ENCODE results near the gene MVB12B.

MVB12B gene

DNA sequence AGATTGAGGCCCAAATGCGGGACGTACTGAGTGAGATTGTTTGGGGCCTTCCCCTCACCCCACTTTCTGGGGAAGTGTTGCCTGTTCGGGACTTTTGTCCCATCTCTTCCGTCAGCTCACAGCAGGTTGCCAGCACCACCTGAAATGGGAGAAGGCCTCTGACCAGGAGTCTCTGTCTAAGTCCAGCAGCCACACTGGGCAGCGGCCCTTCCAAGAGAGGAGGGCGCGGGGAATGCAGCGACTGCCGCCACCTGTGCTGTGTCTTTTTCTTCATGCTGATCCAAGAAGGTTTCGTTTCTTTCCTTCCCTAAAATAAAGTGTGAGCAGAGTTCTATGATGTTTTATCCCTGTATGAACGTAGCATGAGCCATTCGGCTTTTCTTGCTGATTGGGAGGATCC, 152.9 kb downstream of the MVB12B start:
- DNase-seq: no peak

DNA sequence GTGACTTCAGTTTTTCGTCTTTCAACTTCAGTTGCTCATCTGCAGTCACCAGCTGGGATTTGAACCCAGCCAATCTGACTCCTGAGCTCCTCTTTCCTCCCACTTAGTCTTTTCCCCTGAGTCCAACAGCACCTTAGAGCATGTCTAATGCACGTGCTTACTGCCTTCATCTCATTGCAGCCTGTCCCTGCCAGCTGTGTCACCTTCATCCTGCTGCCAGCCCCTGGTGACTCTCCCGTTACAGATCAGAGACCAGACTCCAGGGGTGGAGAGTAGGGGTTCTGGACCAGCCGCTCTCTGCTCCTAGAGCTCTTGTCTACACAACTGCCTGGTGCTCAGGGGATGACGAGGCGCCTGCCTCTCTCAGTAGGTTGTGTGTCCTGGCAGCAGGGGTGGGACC, 154.2 kb downstream of the MVB12B start:
- DNase-seq: peak; percentile 48

DNA sequence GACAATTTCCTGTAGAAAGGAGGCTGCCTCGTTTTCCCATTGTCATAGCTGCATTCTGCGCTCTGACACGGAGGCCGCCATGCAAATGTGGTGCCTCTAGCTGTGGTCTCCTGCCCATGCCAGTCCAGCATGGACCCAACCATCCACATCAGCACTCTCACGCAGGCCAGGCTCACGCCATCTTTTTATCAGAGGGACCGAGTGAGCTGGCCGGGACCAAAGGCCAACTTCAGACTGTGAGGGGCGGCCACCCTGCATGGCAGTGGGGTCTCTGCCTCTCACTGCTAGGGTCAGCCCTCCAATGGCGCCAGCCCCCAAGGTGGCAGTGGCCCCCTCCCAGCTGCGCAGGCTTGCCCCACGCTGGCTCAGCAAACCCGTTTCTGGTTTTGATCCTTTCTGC, 155.2 kb downstream of the MVB12B start:
- DNase-seq: no peak

DNA sequence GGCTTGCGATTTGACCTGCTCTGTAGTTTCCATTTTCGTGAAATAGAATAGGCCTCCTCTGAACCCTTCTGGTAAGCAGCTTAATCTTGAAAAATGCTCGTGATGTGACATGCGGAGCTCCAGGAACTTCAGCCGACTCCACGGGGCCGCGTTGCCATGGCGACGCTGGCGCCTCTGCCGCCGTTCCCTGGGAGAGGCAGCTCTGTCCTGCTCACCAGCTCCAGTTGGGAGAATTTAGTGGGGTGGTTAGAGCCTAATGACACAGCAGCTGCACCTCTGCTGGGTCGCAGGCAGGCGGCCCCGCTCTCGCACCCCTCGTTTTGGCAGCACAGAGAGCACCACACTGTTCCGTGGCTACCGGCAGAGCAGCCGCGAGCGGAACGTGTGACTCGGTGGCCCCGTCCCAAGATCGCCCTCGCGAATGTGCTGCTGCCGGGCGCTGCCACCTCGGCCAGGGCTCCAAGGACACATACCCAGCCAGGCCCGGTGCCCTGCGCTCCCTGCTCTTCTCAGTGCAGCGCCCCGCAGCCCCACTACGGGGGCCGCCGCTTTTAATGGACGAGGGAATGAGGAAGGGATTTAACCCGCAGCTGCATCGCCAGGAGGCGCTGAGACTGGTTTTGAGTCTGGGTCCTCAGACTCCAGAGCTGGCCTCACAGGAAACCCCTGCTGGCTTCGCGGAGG, 155.9 kb downstream of the MVB12B start:
- peak; percentile 90 for DNase-seq

DNA sequence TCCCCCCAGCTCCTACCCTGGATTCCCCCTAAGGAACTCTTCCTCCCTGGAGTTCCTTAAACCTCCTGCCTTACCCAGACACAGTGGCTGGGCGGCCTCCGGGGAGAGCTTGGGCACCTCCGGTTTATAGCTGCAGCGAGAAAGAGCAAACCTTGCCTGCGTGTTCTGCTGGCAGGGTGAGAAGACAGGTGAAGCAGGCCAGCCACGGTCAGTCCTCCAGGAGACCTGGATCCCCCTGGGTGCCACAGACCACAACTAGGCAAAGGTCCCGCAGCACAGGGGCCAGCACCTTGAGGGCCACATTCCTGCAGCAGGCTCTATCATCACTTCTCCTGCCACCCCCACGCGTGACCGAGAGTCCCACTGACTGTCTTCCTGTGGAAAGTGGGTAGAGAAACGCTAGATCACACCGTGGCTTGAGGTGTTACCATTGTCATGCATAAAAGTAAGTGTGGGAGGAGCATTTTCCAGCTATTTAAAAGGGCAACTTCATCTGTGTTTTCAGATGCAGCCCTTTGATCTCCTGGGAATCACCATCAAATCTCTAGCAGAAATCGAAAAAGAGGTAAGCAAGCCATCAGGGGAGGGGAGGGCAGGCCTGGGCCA, 156.9 kb downstream of the MVB12B start:
- no peak for DNase-seq

DNA sequence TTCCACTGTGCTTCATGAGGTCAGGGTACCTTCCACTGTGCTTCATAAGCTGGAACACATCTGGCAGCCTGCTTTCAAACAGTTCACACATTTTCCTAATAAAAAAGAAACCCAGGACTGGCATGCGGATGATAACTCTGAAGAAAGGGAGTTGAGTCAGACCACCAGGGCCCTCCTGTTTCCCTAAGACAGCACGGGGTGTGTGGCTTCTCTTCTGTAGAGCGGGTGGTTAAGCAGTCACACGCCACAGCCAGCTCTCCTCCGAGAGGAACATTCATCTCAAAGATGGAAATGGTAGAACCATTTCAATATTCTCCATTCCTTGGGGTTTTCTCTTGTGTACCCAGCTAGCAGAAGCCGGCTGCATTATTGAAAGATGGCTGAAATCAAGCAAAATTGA, 159.0 kb downstream of the MVB12B start:
- DNase-seq: no peak

DNA sequence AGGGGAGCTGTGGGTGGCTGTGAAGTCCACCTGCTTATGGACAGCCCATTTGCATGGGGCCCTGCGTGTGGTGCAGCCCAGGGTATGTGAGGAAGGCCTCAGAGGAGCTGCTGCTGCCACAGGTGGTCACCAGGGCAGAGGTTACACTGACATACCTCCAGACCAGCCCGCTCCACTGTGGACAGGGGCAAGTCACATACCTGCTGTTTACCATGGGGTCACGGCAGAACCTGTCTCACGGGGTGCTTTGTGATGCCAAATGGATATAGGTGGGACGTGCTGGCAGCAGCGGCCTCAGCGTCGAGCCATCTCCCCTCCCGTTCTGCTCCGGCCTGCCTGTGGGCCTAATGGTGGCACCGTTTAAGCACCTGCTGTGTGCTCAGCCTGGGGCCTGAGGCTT, 159.6 kb downstream of the MVB12B start:
- DNase-seq: no peak

DNA sequence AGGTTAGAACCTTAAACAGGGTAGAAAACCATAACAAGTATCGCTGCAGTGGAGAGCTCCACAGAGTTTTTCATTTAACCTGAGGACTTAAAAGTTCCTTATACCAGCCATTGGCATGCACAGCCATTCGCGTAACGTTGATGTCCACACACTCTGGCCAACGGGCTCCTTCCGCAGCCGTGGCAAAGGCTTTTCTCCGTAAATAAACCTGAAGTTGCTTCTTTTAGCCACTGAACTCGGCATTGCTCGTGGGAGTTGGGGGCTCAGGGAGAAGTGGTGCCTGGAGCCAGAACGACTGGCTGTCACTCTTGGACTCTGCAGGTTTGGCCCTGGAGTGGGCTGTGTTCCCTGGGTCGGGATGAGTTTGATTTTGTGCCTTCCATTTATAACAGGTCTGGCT, 161.2 kb downstream of the MVB12B start:
- DNase-seq: no peak

DNA sequence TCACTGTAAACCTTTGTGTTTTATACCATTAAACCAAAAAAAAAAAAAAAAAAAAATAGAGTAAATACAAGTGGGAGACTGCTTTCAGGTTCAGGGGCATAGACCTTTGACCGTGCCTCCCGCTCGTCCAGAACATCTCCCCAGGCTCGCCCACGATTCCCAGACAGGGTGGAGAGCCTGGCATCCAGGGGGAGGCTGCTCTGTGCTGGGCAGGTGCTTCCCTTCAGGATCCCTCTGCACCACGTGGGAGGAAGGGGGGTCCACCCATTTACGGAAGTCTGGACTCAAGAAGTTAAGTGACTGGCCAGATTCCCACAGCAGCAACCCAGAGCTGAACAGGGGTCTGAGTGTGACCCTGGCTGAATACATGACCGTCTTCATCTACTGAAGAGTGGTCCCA, 161.7 kb downstream of the MVB12B start:
- no peak for DNase-seq

DNA sequence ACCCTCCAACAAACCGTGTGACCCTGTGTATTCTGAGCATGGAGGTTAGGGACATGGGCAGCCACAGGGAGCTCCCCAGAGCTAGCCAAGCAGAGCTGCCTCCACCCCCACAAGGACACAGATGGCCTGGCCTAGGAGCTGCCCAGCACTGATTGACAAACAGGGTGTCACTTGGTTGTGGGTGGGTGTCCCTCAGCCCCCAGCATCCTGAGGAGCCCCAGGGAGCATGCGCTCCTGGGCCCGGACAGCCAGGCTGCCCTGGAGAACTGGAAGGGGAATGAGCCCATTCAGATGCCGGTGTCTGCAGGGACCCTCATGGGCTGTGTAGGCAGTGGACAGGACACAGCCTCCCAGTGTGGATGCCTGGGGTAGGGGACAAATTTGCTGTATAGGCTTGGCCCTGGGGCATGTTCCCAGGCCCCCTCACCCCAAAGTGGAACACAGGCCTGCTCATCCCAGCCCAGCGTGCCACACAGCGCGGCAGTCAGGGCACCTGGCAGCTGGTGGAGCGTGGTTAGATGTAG, 162.3 kb downstream of the MVB12B start:
- no peak for DNase-seq

DNA sequence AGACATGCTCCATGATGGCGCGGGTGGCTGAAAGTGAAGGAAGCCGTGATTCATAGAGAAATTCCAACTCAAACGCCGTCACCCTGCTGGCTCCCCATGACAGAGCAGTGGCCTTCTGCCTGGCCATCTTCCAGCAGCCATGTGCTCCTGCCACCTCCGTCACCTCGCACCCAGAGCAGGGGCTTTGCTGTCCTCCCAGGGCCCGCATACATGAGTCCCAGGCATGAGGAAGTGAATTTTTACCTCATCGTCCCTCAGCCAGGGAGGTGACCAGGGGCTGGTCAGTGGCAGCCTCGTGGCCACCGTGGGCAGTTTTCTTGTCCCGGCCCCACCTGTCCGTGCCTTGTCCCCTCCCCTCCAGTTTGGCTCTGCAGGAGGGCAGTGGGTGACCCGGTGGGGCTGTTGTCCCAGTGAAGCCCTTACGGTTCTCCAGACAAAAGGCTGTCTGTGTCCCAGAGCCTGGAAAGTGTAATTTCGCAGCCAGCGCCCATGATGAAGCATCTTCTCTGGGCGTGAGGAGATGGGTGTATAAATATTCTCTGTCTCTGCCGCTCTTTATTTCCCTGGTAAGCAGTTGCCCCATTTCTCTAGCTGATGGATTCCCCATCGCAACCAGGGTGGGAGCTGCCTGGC, 163.1 kb downstream of the MVB12B start:
- DNase-seq: no peak

DNA sequence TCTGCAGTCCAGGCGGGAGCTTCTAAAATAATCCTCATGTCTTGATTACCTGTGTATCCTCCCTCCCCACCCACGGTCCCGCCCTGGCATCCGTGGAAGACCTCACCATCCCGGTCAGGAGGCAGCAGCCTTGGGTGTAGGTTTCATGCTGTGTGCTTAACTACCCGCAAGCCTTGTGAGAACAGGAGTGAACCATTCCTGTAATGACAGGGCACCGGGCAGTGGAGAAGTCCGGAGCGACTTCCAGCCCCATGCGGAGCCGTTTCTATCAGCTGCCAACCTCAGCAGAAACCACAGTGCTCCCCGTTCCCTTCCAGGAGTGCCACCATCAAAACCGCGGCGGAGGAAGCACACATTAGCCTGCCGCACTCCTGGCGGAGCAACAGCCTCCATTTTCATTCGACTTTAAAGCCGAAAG, 163.6 kb downstream of the MVB12B start:
- DNase-seq: no peak

DNA sequence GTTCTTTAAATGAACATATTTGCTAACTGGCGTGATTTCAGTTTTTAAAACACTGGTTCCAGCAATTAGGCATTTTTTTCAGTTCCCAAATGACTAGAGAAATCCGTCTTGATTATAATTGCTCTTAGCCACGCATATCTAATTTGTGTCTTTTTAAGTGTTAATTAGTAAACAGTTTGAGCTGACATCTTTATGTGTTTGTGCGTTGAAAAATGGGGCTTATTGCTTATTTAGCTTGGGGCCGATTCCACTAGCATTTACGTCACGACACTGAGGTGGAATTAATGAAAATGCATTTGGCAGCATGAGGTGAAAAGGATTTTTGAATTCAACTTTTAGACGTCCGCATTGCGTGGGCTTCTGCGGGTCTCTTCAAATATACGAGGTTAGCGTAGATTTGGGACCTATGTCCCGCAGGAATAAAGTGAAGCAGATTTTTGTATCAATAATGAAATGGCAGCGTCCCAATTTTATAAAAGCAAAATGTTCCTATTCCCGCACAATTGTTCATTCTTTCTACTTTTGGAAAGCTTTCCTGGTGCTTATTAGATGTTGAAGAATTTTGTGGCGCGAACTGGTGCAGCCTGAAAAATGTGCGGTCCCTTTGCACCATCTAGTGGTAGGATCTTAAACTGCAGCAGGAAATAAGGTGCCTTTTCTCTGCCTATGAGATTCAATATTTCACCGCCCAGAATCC, 164.4 kb downstream of the MVB12B start:
- peak; percentile 95 for DNase-seq

DNA sequence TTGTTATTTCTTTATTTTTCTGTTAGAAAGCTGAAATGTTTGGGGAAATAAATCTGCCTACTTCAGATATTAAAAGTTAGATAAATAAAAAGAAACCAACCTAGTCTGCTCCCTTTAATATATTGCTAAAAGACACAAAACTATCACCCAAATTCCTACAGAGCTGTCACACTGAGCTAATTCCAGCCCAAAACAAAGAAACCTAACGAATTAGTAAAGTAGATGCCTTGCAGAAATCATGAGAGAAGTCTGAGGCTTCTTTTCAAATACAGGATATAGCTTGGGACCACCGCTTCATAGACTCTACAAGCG, 164.9 kb downstream of the MVB12B start:
- DNase-seq: no peak

DNA sequence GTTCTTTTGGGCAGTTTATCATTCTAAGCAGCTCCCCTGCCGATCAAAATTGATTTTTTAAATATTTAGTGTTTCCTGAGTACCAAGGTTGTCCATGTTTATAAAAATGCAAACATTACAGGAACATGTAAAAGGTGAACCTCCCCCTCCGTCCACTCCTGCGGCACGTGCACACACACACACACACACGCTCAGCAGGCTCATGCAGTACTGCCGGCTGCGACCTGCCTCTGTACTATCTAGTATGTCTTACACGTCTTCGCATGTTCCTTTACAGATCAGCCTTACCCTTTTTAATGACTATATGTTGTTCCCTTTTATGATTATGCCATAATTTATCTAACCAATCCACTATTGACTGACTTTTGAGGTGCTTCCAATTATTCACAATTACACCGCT, 165.3 kb downstream of the MVB12B start:
- no peak for DNase-seq

DNA sequence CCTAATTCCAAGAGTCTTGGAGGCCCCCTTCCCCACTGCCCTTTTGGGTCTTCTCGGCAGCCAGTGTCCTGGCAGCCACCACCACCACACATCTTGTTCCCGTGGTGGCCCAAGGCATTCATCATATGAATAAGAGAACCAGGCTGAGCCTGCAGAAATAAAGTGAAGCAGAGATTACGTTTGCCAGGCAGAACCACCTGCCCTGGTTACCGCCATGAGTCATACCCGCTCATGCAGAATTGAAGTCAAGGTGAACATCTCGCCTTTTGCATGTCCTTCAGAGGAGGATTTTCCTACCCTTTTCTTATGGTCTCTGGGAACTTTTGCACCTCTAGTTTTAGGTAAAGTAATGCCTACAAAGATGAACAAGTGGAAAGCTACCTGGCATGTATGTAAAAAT, 167.6 kb downstream of the MVB12B start:
- DNase-seq: no peak

DNA sequence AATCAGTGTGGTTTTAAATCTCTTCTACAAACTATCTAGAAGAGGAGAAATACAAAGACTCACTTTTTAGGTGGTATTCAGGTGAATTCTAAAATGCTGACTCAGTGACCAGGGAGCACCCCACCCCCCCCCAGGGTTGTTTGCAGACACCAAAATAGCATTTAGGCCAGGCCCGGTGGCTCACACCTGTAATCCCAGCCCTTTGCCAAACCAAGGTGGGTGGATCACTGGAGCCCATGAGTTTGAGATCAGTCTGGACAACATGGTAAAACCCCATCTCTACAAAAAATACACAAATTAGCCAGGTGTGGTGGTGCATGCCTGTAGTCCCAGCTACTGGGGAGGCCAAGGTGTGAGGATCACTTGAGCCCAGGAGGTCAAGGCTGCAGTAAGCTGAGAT, 168.1 kb downstream of the MVB12B start:
- DNase-seq: no peak

DNA sequence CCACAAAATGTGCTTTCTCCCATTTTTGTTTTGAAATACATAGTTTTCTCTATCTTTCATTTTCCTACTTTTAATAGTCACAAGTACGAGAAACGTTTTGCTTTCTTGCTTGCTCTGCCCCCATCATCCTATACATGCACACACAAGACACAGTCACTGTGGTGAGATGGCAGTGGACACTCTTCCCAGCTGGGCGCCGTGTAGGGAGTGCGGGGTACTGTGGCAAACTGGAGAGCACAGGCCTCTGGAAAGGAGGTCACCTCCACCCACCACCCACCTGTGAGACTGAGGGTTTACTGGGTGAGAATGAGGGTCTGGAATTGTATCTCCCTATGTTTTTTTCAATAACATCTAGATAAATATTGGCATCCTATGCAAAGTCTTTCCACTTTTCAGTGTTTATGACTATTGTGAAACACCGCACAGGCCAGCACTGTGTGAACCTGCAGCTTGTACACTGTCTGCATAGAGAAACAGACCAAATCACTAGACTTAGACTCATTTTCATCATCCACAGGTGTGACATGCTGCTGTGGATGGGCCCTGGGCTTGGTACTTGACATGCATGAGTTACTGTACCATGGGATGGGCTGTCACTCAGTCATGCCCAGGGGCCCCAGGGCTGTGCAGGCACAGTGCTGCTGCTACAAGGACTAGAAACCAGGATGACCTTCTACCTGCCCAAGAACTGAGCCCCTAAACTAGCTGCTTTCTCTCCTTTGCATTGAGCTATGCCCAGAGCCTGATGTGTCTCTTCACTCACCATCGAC, 169.0 kb downstream of the MVB12B start:
- no peak for DNase-seq

DNA sequence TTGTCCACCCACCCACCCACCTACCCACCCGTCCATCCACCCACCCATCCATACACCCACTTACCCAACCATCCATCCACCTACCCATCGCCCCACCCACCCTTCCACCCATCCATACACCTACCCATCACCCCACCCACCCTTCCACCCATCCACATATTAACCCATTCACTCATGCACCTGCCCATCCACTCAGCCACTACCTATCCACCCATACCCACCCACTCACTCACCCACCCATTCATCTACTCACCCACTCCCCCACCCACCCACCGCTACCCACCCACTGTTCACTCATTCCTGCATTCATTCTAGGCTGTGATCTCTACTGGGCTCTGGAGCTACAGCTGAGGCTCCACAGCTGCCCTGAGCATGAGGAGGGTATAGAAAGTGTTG, 169.6 kb downstream of the MVB12B start:
- DNase-seq: no peak

DNA sequence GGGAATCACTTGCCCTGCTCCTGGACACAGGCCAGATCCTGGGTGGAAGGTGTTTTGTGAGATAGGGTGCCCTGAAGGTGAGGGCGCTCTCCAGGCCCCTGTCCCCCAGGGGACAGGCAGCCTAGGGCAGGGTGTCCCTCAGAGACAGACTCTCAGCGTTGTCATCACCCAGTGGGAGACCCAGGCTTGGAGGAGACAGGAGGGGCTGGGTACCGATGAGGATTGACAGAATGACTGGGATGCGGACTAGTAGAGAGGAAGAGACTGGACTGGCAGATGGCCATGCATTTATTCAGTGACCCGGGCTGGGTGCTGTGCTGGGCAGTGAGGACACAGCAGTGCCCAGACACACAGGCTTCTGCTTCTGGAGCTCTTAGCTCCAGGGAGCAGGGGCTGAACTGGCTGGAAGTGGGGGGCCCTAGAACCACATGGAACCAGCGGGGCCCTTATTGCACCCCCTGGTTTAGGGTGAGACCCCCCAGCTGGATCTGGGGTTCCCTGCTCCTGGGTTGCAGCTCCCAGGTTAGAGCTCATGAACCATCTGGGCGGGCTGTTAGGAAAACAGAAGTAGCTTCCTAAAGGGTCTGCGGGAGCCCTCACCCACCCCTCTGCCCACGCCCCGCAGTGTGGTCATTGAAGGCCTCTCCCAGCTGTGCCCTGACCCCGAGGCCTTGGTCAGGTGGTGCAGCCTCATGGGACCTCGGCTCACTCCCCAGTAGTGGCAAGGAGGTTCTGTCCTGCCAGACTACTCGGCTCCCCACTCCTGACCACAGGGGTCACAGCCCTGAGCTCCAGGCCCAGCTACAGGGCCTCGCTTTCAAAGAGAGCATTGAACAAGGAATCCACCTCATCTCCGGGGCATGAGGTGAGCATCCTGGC, 170.4 kb downstream of the MVB12B start:
- no peak for DNase-seq

DNA sequence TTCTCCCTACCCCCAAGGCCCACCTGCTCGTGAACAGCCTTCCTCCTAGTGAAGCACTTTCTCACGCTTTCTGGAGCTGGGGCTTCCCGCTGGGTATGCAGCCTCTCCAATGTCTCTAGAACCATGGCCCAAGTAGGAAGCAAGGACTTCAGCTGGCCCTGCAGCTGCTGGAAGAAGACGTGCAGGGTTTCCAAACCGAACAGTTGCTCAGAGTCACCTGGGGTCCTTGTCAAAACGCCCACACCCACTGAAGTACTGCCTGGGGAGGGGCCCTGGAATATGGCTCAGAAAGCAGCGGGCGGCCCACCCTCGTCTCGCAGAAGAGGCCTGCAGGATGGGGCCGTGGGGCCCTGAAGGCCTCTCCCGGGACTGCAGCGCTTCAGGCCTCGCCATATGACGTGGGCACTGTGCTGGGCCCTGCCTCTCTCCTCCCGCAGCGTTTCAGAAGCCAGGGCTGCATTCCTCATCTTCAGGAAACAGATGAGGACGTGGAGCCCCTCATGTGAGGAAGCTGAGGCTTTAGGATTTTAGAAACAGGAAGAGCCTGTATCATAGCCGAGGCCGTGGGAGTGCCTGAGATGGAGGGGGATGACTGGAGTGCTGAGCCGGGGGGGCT, 171.1 kb downstream of the MVB12B start:
- DNase-seq: peak; percentile 45

DNA sequence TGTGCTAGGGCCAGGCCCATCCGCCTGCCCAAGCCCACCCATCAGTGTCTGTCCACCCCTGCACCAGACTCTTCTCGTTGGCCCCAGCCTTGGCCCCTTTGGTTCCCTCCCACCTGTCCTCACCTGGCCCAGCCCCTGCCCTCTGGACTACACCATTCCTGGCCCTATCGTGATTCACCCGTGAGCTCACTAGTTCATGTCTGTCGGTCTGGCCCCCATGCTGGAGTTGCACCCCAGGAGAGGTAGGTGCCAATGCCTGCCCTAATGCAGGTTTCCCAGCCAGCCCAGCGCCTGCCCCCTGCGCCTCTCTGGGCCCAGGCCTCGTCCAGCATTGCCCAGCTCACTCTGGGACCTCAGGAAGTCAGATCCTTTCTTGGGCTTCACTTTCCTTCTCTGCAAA, 171.7 kb downstream of the MVB12B start:
- DNase-seq: no peak
